ENCODE measurements around the gene SARDH. TPM values are rescaled to one million over a fixed set of nuclear protein-coding genes. Genes with fewer than 3 reads are reported as not detected.

SARDH gene
- total RNA-seq, 3 donors from 2014 or later, result 0.23 to 2.1 (median 0.46) TPM

- no peak for TF ChIP-seq CTCF (IDR thresholded peaks at IDR 0.05)
- no peak overlapping the region for H3K4me3 ChIP-seq
- no peaks in the 10 kb centered on the region for H3K9me3 ChIP-seq
- intact Hi-C loops (cut with DNase I, micrococcal nuclease), result no loop called here
- H3K4me1 ChIP-seq (ENCODE audit: low read depth), result no peaks in the 10 kb centered on the region
- no peaks in the 10 kb centered on the region for H3K36me3 ChIP-seq (ENCODE audit: low read depth)
- ATAC-seq (no peak), DNase-seq (no peak)
These were observed 66.8 kb downstream of the SARDH start for GRCh38 chr9:133671371-133671770.

- DNase-seq, result no peak
- Histone ChIP-seq H3K4me1 (ENCODE audit: low read depth) (no peaks in the 10 kb centered on the region), H3K4me3 (no peak overlapping the region), H3K9me3 (no peaks in the 10 kb centered on the region), H3K36me3 (ENCODE audit: low read depth) (no peaks in the 10 kb centered on the region)
- TF ChIP-seq CTCF (IDR thresholded peaks at IDR 0.05), result no peak
- intact Hi-C loops (cut with DNase I, micrococcal nuclease), result no loop called here
- ATAC-seq, result no peak
These were observed 67.7 kb downstream of the SARDH start for GRCh38 chr9:133670466-133670865.

- intact Hi-C loops (cut with DNase I, micrococcal nuclease), result no loop called here
- no peak for TF ChIP-seq CTCF (IDR thresholded peaks at IDR 0.05)
- Histone ChIP-seq H3K4me3 (no peak overlapping the region), H3K4me1 (ENCODE audit: low read depth) (no peaks in the 10 kb centered on the region), H3K36me3 (ENCODE audit: low read depth) (no peaks in the 10 kb centered on the region), H3K9me3 (no peaks in the 10 kb centered on the region)
- DNase-seq, result no peak
- ATAC-seq, result no peak
These were observed 68.9 kb downstream of the SARDH start for GRCh38 chr9:133669182-133669801.

- ATAC-seq, result no peak
- Histone ChIP-seq H3K4me1 (ENCODE audit: low read depth) (no peaks in the 10 kb centered on the region), H3K9me3 (no peaks in the 10 kb centered on the region), H3K4me3 (no peak overlapping the region), H3K36me3 (ENCODE audit: low read depth) (no peaks in the 10 kb centered on the region)
- DNase-seq, result no peak
- intact Hi-C loops (cut with DNase I, micrococcal nuclease), result no loop called here
- TF ChIP-seq CTCF (IDR thresholded peaks at IDR 0.05), result no peak
These were observed 70.2 kb downstream of the SARDH start for GRCh38 chr9:133667759-133668450.

GRCh38 chr9:133666845-133667244 lies 71.3 kb downstream of the SARDH start:
- intact Hi-C loops (cut with DNase I, micrococcal nuclease), result no loop called here
- no peak for DNase-seq

More at GRCh38 chr9:133666845-133667244, 71.3 kb downstream of the SARDH start:
- Histone ChIP-seq H3K4me3 (no peak overlapping the region), H3K9me3 (no peaks in the 10 kb centered on the region), H3K4me1 (ENCODE audit: low read depth) (no peaks in the 10 kb centered on the region), H3K36me3 (ENCODE audit: low read depth) (no peaks in the 10 kb centered on the region)
- ATAC-seq, result no peak
- no peak for TF ChIP-seq CTCF (IDR thresholded peaks at IDR 0.05)
